Smooth muscle cell (in vitro differentiated cells): ENCODE measurements around the gene TBRG4. TPM values are rescaled to one million over a fixed set of nuclear protein-coding genes. Genes with fewer than 3 reads are reported as not detected.

ENCODE experiments used
- DNase-seq: peaks from one replicate; lab custom pipeline; 2025; ENCODE audit not compliant: unreplicated experiment; lab: John Stamatoyannopoulos, UW
- H2AFZ ChIP-seq: fragments of 200-600 bp; sonication (generic); 2 replicates; pipeline ENCODE4 v1.6.0; 2016; ENCODE audit warnings: antibody characterized with exemption, low read depth, mild to moderate bottlenecking
- H3F3A ChIP-seq: fragments of 200-600 bp; sonication (generic); 2 replicates; pipeline ENCODE4 v1.6.0; 2017; ENCODE audit warnings: antibody characterized with exemption, low read depth
- H3K27ac ChIP-seq: fragments of 200-600 bp; sonication (generic); 2 replicates; pipeline ENCODE4 v1.5.1; 2016; ENCODE audit warnings: low read depth, mild to moderate bottlenecking
- H3K27me3 ChIP-seq: fragments of 200-600 bp; sonication (generic); 2 replicates; pipeline ENCODE4 v1.6.1; 2016; ENCODE audit warnings: low read depth, mild to moderate bottlenecking
- H3K36me3 ChIP-seq: fragments of 200-600 bp; sonication (generic); 2 replicates; pipeline ENCODE4 v1.5.1; 2016; ENCODE audit warnings: low read depth
- H3K4me1 ChIP-seq: fragments of 200-600 bp; sonication (generic); 2 replicates; pipeline ENCODE4 v1.5.1; 2016; ENCODE audit warnings: low read depth
- H3K4me2 ChIP-seq: fragments of 200-600 bp; sonication (generic); 2 replicates; pipeline ENCODE4 v1.6.0; 2016; ENCODE audit warnings: mild to moderate bottlenecking
- H3K4me3 ChIP-seq: fragments of 200-600 bp; sonication (generic); 2 replicates; pipeline ENCODE4 v1.5.1; 2016; ENCODE audit warnings: mild to moderate bottlenecking
- H3K79me2 ChIP-seq: fragments of 200-600 bp; sonication (generic); 2 replicates; pipeline ENCODE4 v1.6.0; 2016; ENCODE audit warnings: low read depth, mild to moderate bottlenecking
- H3K9ac ChIP-seq: fragments of 200-600 bp; sonication (generic); 2 replicates; pipeline ENCODE4 v1.6.0; 2016; ENCODE audit warnings: low read depth
- H3K9me3 ChIP-seq: fragments of 200-600 bp; sonication (generic); replicated peaks from 2 replicates; pipeline ENCODE4 v1.5.1; 2016; ENCODE audit warnings: low read depth
- H4K20me1 ChIP-seq: fragments of 200-600 bp; sonication (generic); 2 replicates; pipeline ENCODE4 v1.6.0; 2016; ENCODE audit warnings: low read depth
- CTCF ChIP-seq: fragments of 200-600 bp; sonication (generic); IDR thresholded peaks from 2 replicates; pipeline ENCODE4 v1.5.1; 2017; ENCODE audit warnings: borderline replicate concordance, mild to moderate bottlenecking, antibody characterized with exemption; ENCODE audit not compliant: insufficient read depth, poor library complexity, severe bottlenecking
- WGBS: methylation state at CpG from one replicate; pipeline ENCODE4 v1.1.7; 2016; ENCODE audit warnings: low lambda C conversion rate; 5-methylcytosine and 5-hydroxymethylcytosine counted together
- polyA plus RNA-seq: library from polyadenylated mRNA; unstranded; fragments of >200 nt; fragmentation: Nextera tagmentation; extraction: Ambion mirVana; gene quantifications from 2 replicates; pipeline ENCODE4 v1.2.1, GENCODE V29; 2016
- total RNA-seq: library from RNA; depleted of rRNA; stranded (reverse); fragments of >200 nt; gene quantifications from 2 replicates; pipeline ENCODE4 v1.2.3, GENCODE V29; 2014

The TBRG4 gene
- total and polyA plus RNA-seq, 2 experiments from 2014 or later: 30.2 to 52.5 TPM

DNA sequence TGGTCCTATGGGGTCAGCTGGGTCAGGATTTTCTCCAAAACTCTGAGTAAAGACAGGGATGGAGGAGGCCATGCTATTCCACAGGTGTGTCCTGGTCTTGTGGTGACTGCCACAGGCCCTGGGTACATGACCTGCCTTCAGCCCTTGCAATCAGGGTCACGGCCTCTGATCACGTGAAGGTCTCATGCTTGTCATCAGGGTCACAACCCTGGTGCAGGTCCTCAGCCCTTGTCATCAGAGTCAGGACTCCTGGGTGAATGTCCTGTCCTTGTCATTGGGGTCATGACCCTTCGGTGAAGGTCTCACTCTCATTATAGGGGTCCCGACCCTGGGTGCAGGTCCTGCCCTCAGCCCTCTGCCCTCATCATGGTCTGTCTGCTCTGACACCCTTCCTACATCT lies 21.9 kb upstream of the TBRG4 start:
- H3K4me2 ChIP-seq: no peak overlapping the region
- H2AFZ ChIP-seq: no peak overlapping the region
- WGBS: 88% methylated on average over 4 of the region's 4 CpGs
- H3K79me2 ChIP-seq: no peaks in the 10 kb centered on the region
- no peak overlapping the region for H3K4me3 ChIP-seq
- H3K27me3 ChIP-seq: no peaks in the 10 kb centered on the region
- H3K27ac ChIP-seq: no peak overlapping the region
- no peak overlapping the region for H3K9ac ChIP-seq
- TF ChIP-seq CTCF: no peak
- no peaks in the 10 kb centered on the region for H3F3A ChIP-seq
- DNase-seq: no peak
- H3K36me3 ChIP-seq: no peaks in the 10 kb centered on the region
- H3K9me3 ChIP-seq: no peaks in the 10 kb centered on the region
- H3K4me1 ChIP-seq: no peaks in the 10 kb centered on the region
- H4K20me1 ChIP-seq: no peaks in the 10 kb centered on the region

DNA sequence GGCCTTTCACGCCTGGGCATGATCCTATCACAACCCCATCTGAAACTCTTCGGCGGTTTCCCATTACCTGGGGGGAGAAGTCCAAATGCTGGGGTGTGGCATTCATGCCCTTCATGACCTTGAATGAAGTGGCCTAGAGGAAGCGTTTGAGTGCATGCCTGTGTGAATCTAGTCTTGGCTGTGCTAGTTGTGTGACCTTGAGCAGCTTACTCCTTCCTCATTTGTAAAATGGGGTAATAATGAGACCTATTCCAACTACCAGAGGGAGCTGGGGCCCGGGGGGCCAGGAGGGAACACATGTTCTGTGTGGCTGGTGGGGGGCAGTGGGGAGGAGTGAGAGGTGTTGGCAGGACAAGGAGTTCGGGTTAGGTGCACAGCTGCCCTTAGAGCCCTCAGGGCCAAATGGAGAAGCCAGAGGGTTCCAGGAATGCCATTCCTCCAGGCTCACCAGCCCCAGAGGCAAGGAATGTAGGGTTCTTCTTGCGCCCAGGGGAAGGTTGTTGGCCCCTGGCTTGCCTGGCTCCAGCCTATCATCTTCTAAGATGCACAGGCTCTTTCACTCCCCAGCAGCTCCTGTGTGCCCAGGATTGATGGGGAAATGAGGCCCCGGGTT lies 21.3 kb upstream of the TBRG4 start:
- Histone ChIP-seq H4K20me1 (no peaks in the 10 kb centered on the region), H3K4me2 (no peak overlapping the region), H3K27ac (no peak overlapping the region), H3K9me3 (no peaks in the 10 kb centered on the region), H2AFZ (no peak overlapping the region), H3K36me3 (no peaks in the 10 kb centered on the region), H3K79me2 (no peaks in the 10 kb centered on the region), H3K27me3 (no peaks in the 10 kb centered on the region), H3K4me1 (no peaks in the 10 kb centered on the region), H3K4me3 (no peak overlapping the region), H3F3A (no peaks in the 10 kb centered on the region), H3K9ac (no peak overlapping the region)
- no peak for DNase-seq
- no peak for TF ChIP-seq CTCF
- 84% methylated on average over 8 of the region's 8 CpGs for WGBS

- Histone ChIP-seq H3K9me3 (no peaks in the 10 kb centered on the region), H3K79me2 (no peaks in the 10 kb centered on the region), H2AFZ (no peak overlapping the region), H3K4me2 (no peak overlapping the region), H3F3A (no peaks in the 10 kb centered on the region), H4K20me1 (no peaks in the 10 kb centered on the region), H3K4me1 (no peaks in the 10 kb centered on the region), H3K27ac (no peak overlapping the region), H3K27me3 (no peaks in the 10 kb centered on the region), H3K36me3 (no peaks in the 10 kb centered on the region), H3K4me3 (no peak overlapping the region), H3K9ac (no peak overlapping the region)
- no peak for TF ChIP-seq CTCF
- DNase-seq: no peak
- 94% methylated on average over 4 of the region's 4 CpGs for WGBS
These were observed 20.4 kb upstream of the TBRG4 start for GRCh38 chr7:45131891-45132290.

DNA sequence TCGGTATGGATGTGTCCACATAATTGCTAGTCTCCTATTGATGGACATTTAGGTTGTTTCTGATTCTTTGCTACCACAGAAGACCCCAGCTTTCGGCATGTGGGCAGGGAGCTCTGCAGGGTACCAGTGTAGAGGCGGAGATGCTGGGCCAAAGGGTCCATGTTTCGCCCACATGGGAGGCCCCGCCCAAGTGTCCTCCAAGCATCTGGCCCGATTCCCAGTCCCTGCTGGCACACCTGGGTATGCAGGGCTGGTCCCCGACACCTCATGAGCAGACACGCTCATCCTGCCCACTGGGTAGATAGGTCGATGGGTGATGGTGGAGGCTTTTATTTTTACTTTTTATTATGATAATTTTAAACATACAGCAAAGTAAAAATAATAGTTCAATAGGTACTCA lies 19.4 kb upstream of the TBRG4 start:
- Histone ChIP-seq H3K27me3 (no peaks in the 10 kb centered on the region), H3K9ac (no peak overlapping the region), H2AFZ (no peak overlapping the region), H3K36me3 (no peaks in the 10 kb centered on the region), H3K4me2 (no peak overlapping the region), H4K20me1 (no peaks in the 10 kb centered on the region), H3K9me3 (no peaks in the 10 kb centered on the region), H3K4me3 (no peak overlapping the region), H3K79me2 (no peaks in the 10 kb centered on the region), H3K4me1 (no peaks in the 10 kb centered on the region), H3F3A (no peaks in the 10 kb centered on the region), H3K27ac (no peak overlapping the region)
- DNase-seq: no peak
- no peak for TF ChIP-seq CTCF
- WGBS: 94% methylated on average over 9 of the region's 9 CpGs
